ENCODE results near the gene HS2ST1. TPM values are rescaled to one million over a fixed set of nuclear protein-coding genes. Genes with fewer than 3 reads are reported as not detected.

HS2ST1 gene
- total RNA-seq, 1 experiment from 2014 or later: 57.2 TPM

DNA sequence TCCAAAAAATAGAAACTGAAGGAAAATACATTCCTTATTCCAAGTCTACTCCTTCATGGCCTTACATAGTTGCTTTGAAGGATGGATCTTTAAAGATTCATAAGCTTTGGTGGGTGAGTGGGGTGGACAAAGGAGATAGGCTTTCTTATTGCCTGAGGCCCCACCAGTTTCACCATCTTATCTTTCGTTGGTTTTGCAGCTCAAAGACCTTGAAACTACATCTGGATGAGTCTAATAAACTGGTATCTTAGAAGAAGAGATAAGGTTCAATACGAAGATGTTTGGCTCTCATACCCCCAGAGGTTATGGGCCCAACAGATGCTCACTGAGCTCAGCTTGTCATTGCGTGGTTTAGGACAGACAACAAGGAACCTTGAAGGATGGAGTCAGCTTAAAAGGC lies 201.5 kb downstream of the HS2ST1 start:
- H3K36me3 Mint-ChIP-seq (ENCODE audit: insufficient read depth, unreplicated experiment): peaks cover 19% of the 10 kb centered on the region
- TF ChIP-seq, protein P1, sequence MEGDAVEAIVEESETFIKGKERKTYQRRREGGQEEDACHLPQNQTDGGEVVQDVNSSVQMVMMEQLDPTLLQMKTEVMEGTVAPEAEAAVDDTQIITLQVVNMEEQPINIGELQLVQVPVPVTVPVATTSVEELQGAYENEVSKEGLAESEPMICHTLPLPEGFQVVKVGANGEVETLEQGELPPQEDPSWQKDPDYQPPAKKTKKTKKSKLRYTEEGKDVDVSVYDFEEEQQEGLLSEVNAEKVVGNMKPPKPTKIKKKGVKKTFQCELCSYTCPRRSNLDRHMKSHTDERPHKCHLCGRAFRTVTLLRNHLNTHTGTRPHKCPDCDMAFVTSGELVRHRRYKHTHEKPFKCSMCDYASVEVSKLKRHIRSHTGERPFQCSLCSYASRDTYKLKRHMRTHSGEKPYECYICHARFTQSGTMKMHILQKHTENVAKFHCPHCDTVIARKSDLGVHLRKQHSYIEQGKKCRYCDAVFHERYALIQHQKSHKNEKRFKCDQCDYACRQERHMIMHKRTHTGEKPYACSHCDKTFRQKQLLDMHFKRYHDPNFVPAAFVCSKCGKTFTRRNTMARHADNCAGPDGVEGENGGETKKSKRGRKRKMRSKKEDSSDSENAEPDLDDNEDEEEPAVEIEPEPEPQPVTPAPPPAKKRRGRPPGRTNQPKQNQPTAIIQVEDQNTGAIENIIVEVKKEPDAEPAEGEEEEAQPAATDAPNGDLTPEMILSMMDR (IDR thresholded peaks at IDR 0.05; ENCODE audit: insufficient read depth in 1 of 2, low read depth in 1 of 2, low read length in 1 of 2, severe bottlenecking in 1 of 2, unreplicated experiment in 1 of 2): no peak
- no peak overlapping the region for H3K4me3 Mint-ChIP-seq (ENCODE audit: unreplicated experiment)
- BruUV-seq (replicated peaks): no TSS peak
- ChIA-PET CTCF (no interaction called here), POLR2A (no interaction called here)
- DNase-seq: no peak
- H3K27me3 Mint-ChIP-seq (ENCODE audit: insufficient read depth, unreplicated experiment): no peaks in the 10 kb centered on the region
- no peak overlapping the region for H3K27ac Mint-ChIP-seq (ENCODE audit: unreplicated experiment)
- H3K9me3 Mint-ChIP-seq (ENCODE audit: unreplicated experiment): no peaks in the 10 kb centered on the region
- Histone ChIP-seq H3K4me1 (0 out of 2 replicates have a peak, but pooled peaks cover 3% of the 10 kb centered on the region), H3K27me3 (replicated peaks; ENCODE audit: control insufficient read depth, insufficient read depth, low read length) (no peaks in the 10 kb centered on the region), H3K9me3 (no peaks in the 10 kb centered on the region), H3K4me3 (ENCODE audit: low read depth, low read length) (no peak overlapping the region), H3K36me3 (ENCODE audit: control insufficient read depth, insufficient read depth, low read length) (no peaks in the 10 kb centered on the region)
- H3K4me1 Mint-ChIP-seq (ENCODE audit: low read depth, unreplicated experiment): no peaks in the 10 kb centered on the region
- intact Hi-C loops (cut with micrococcal nuclease; ENCODE audit: unreplicated experiment): no loop called here

GRCh38 chr1:87117761-87118368 lies 203.4 kb downstream of the HS2ST1 start:
- CTCF ChIA-PET: no interaction called here
- BruUV-seq (replicated peaks): no TSS peak
- DNase-seq: no peak
- H3K27me3 ChIP-seq (replicated peaks; ENCODE audit: control insufficient read depth, insufficient read depth, low read length): no peaks in the 10 kb centered on the region
- TF ChIP-seq, protein P1 (IDR thresholded peaks at IDR 0.05; ENCODE audit: insufficient read depth in 1 of 2, low read depth in 1 of 2, low read length in 1 of 2, severe bottlenecking in 1 of 2, unreplicated experiment in 1 of 2): no peak
- Mint-ChIP-seq H3K4me3 (ENCODE audit: unreplicated experiment) (no peak overlapping the region), H3K27me3 (ENCODE audit: insufficient read depth, unreplicated experiment) (no peaks in the 10 kb centered on the region), H3K36me3 (ENCODE audit: insufficient read depth, unreplicated experiment) (peaks cover 21% of the 10 kb centered on the region), H3K4me1 (ENCODE audit: low read depth, unreplicated experiment) (no peaks in the 10 kb centered on the region), H3K9me3 (ENCODE audit: unreplicated experiment) (no peaks in the 10 kb centered on the region), H3K27ac (ENCODE audit: unreplicated experiment) (no peak overlapping the region)
- no peaks in the 10 kb centered on the region for H3K36me3 ChIP-seq (ENCODE audit: control insufficient read depth, insufficient read depth, low read length)
- H3K9me3 ChIP-seq: no peaks in the 10 kb centered on the region
- H3K4me3 ChIP-seq (ENCODE audit: low read depth, low read length): no peak overlapping the region
- H3K4me1 ChIP-seq: 0 out of 2 replicates have a peak, but pooled peaks cover 3% of the 10 kb centered on the region
- POLR2A ChIA-PET: no interaction called here
- intact Hi-C loops (cut with micrococcal nuclease; ENCODE audit: unreplicated experiment): no loop called here

- BruUV-seq (replicated peaks): no TSS peak
- POLR2A ChIA-PET: no interaction called here
Observed at GRCh38 chr1:87119541-87120140, 205.2 kb downstream of the HS2ST1 start.

More at GRCh38 chr1:87119541-87120140, 205.2 kb downstream of the HS2ST1 start:
- Mint-ChIP-seq H3K9me3 (ENCODE audit: unreplicated experiment) (no peaks in the 10 kb centered on the region), H3K27ac (ENCODE audit: unreplicated experiment) (no peak overlapping the region), H3K4me1 (ENCODE audit: low read depth, unreplicated experiment) (no peaks in the 10 kb centered on the region), H3K4me3 (ENCODE audit: unreplicated experiment) (no peak overlapping the region), H3K36me3 (ENCODE audit: insufficient read depth, unreplicated experiment) (peaks cover 21% of the 10 kb centered on the region), H3K27me3 (ENCODE audit: insufficient read depth, unreplicated experiment) (no peaks in the 10 kb centered on the region)
- CTCF ChIA-PET: no interaction called here
- H3K4me1 ChIP-seq: 0 out of 2 replicates have a peak, but pooled peaks cover 3% of the 10 kb centered on the region
- no peaks in the 10 kb centered on the region for H3K9me3 ChIP-seq
- intact Hi-C loops (cut with micrococcal nuclease; ENCODE audit: unreplicated experiment): no loop called here
- no peaks in the 10 kb centered on the region for H3K36me3 ChIP-seq (ENCODE audit: control insufficient read depth, insufficient read depth, low read length)
- H3K27me3 ChIP-seq (replicated peaks; ENCODE audit: control insufficient read depth, insufficient read depth, low read length): no peaks in the 10 kb centered on the region
- no peak overlapping the region for H3K4me3 ChIP-seq (ENCODE audit: low read depth, low read length)
- no peak for DNase-seq
- TF ChIP-seq, protein P1 (IDR thresholded peaks at IDR 0.05; ENCODE audit: insufficient read depth in 1 of 2, low read depth in 1 of 2, low read length in 1 of 2, severe bottlenecking in 1 of 2, unreplicated experiment in 1 of 2): no peak

Data from Caco-2 (cell line).